BLaER1 treated with 17β-estradiol and CSF1 and Interleukin-3, amounts not matched to agents 10 nM and 100 nM (cell line): ENCODE data around the gene POU6F1.

Experiments used
- H3K27ac ChIP-seq, 11 experiments: shearing (Covaris generic); formaldehyde crosslinking; 2 replicates each; pipeline ENCODE4 v1.8.1; 2022
- H3K27me3 ChIP-seq, 11 experiments: shearing (Covaris generic); formaldehyde crosslinking; 2 replicates each; pipeline ENCODE4 v1.8.1; 2022
- H3K36me3 ChIP-seq, 11 experiments: shearing (Covaris generic); formaldehyde crosslinking; 2 replicates each; pipeline ENCODE4 v1.8.1; 2022
- H3K4me1 ChIP-seq, 10 experiments: shearing (Covaris generic); formaldehyde crosslinking; 2 replicates each; pipeline ENCODE4 v1.8.1; 2022
- H3K4me2 ChIP-seq, 11 experiments: shearing (Covaris generic); formaldehyde crosslinking; 2 replicates each; pipeline ENCODE4 v1.8.1; 2022
- H3K4me3 ChIP-seq, 10 experiments: shearing (Covaris generic); formaldehyde crosslinking; 2 replicates each; pipeline ENCODE4 v1.8.1; 2022
- H3K9ac ChIP-seq, 11 experiments: shearing (Covaris generic); formaldehyde crosslinking; 2 replicates each; pipeline ENCODE4 v1.8.1; 2022
- H3K9me3 ChIP-seq, 11 experiments: shearing (Covaris generic); formaldehyde crosslinking; replicated peaks in 1 of 11; 2 replicates each; pipeline ENCODE4 v1.8.1; 2022
- H4K20me1 ChIP-seq, 11 experiments: shearing (Covaris generic); formaldehyde crosslinking; 2 replicates each; pipeline ENCODE4 v1.8.1; 2022
- Cebpa-rat ChIP-seq, 11 experiments: shearing (Covaris generic); IDR thresholded peaks; 2 replicates each; pipeline ENCODE4 v1.8.1; 2022

The POU6F1 gene

GRCh38 chr12:51187370-51187987 lies 30.4 kb downstream of the POU6F1 start:
- H3K27ac ChIP-seq, result no peak overlapping the region
- H3K4me3 ChIP-seq, result no peak overlapping the region
- H3K9ac ChIP-seq, result no peak overlapping the region
- no peaks in the 10 kb centered on the region; a peak in 1 of 22 replicates for H3K36me3 ChIP-seq
- H3K9me3 ChIP-seq, result no peaks in the 10 kb centered on the region
- TF ChIP-seq Cebpa-rat (IDR thresholded peaks at IDR 0.05), result no peak
- H4K20me1 ChIP-seq, result no peaks in the 10 kb centered on the region
- H3K4me2 ChIP-seq, result peak overlapping the region in 9 of 11 experiments; percentile 22 to 64 (median 47); a peak in 16 of 22 replicates
- no peaks in the 10 kb centered on the region for H3K27me3 ChIP-seq
- H3K4me1 ChIP-seq, result peaks cover 15 to 24% (median 21%) of the 10 kb centered on the region in 10 experiments

GRCh38 chr12:51186465-51187085 lies 31.3 kb downstream of the POU6F1 start:
- H3K4me3 ChIP-seq, result no peak overlapping the region
- peak overlapping the region in 2 of 11 experiments; percentile 1 to 20; a peak in 2 of 22 replicates for H3K9ac ChIP-seq
- peaks cover 15 to 24% (median 21%) of the 10 kb centered on the region in 10 experiments for H3K4me1 ChIP-seq
- peak overlapping the region in 10 of 11 experiments; percentile 9 to 64 (median 42); a peak in 14 of 22 replicates for H3K4me2 ChIP-seq
- no peaks in the 10 kb centered on the region for H4K20me1 ChIP-seq
- TF ChIP-seq Cebpa-rat (IDR thresholded peaks at IDR 0.05), result no peak
- H3K27me3 ChIP-seq, result no peaks in the 10 kb centered on the region
- no peaks in the 10 kb centered on the region for H3K9me3 ChIP-seq
- peak overlapping the region in 1 of 11 experiments; percentile 30; a peak in 2 of 22 replicates for H3K27ac ChIP-seq
- H3K36me3 ChIP-seq, result no peaks in the 10 kb centered on the region; a peak in 1 of 22 replicates

- no peaks in the 10 kb centered on the region for H3K9me3 ChIP-seq
- no peak for TF ChIP-seq Cebpa-rat (IDR thresholded peaks at IDR 0.05)
- H3K4me3 ChIP-seq, result no peak overlapping the region
- no peak overlapping the region for H3K9ac ChIP-seq
- H3K4me1 ChIP-seq, result peaks cover 15 to 24% (median 21%) of the 10 kb centered on the region in 10 experiments
- no peaks in the 10 kb centered on the region for H4K20me1 ChIP-seq
- no peaks in the 10 kb centered on the region; a peak in 1 of 22 replicates for H3K36me3 ChIP-seq
- no peaks in the 10 kb centered on the region for H3K27me3 ChIP-seq
- no peak overlapping the region for H3K27ac ChIP-seq
- no peak overlapping the region for H3K4me2 ChIP-seq
Measured at GRCh38 chr12:51185171-51185717, 32.6 kb downstream of the POU6F1 start.

GRCh38 chr12:51183816-51184215 lies 34.0 kb downstream of the POU6F1 start:
- H3K9me3 ChIP-seq, result no peaks in the 10 kb centered on the region
- H3K9ac ChIP-seq, result no peak overlapping the region
- TF ChIP-seq Cebpa-rat (IDR thresholded peaks at IDR 0.05), result no peak
- H3K4me1 ChIP-seq, result peaks cover 15 to 24% (median 20%) of the 10 kb centered on the region in 10 experiments
- no peak overlapping the region for H3K4me3 ChIP-seq
- H3K27me3 ChIP-seq, result no peaks in the 10 kb centered on the region
- H3K27ac ChIP-seq, result no peak overlapping the region
- no peaks in the 10 kb centered on the region for H3K36me3 ChIP-seq
- no peaks in the 10 kb centered on the region for H4K20me1 ChIP-seq
- H3K4me2 ChIP-seq, result no peak overlapping the region

GRCh38 chr12:51183349-51183748 lies 34.5 kb downstream of the POU6F1 start:
- no peaks in the 10 kb centered on the region for H3K36me3 ChIP-seq
- no peak overlapping the region for H3K27ac ChIP-seq
- H3K4me1 ChIP-seq, result peaks cover 14 to 20% (median 17%) of the 10 kb centered on the region in 10 experiments
- no peak for TF ChIP-seq Cebpa-rat (IDR thresholded peaks at IDR 0.05)
- H3K9ac ChIP-seq, result no peak overlapping the region
- no peaks in the 10 kb centered on the region for H3K9me3 ChIP-seq
- H3K4me2 ChIP-seq, result no peak overlapping the region
- H4K20me1 ChIP-seq, result no peaks in the 10 kb centered on the region
- no peak overlapping the region for H3K4me3 ChIP-seq
- no peaks in the 10 kb centered on the region for H3K27me3 ChIP-seq

- TF ChIP-seq Cebpa-rat (IDR thresholded peaks at IDR 0.05), result no peak
- no peak overlapping the region for H3K4me3 ChIP-seq
- H4K20me1 ChIP-seq, result no peaks in the 10 kb centered on the region
- no peak overlapping the region for H3K4me2 ChIP-seq
- no peaks in the 10 kb centered on the region for H3K9me3 ChIP-seq
- H3K4me1 ChIP-seq, result peaks cover 1 to 6% (median 2%) of the 10 kb centered on the region in 10 experiments; a peak in 14 of 20 replicates
- H3K27ac ChIP-seq, result no peak overlapping the region
- H3K36me3 ChIP-seq, result no peaks in the 10 kb centered on the region
- no peak overlapping the region for H3K9ac ChIP-seq
- H3K27me3 ChIP-seq, result no peaks in the 10 kb centered on the region
Measured at GRCh38 chr12:51181558-51181957, 36.3 kb downstream of the POU6F1 start.

- Histone ChIP-seq H3K4me2 (no peak overlapping the region), H4K20me1 (no peaks in the 10 kb centered on the region), H3K36me3 (no peaks in the 10 kb centered on the region), H3K4me1 (peaks cover 0 to 17% (median under 1%) of the 10 kb centered on the region in 10 experiments; a peak in 8 of 20 replicates), H3K9me3 (peaks cover 2 to 6% (median 5%) of the 10 kb centered on the region in 11 experiments; a peak in 19 of 22 replicates), H3K9ac (no peak overlapping the region), H3K4me3 (no peak overlapping the region), H3K27me3 (peaks cover 4 to 7% (median 6%) of the 10 kb centered on the region in 11 experiments), H3K27ac (no peak overlapping the region)
- no peak for TF ChIP-seq Cebpa-rat (IDR thresholded peaks at IDR 0.05)
Measured at GRCh38 chr12:51177897-51178296, 40.0 kb downstream of the POU6F1 start.

- Histone ChIP-seq H3K4me2 (peak overlapping the region in 3 of 11 experiments; percentile 33 to 61 (median 58); a peak in 3 of 22 replicates), H4K20me1 (no peaks in the 10 kb centered on the region), H3K9ac (no peak overlapping the region), H3K4me3 (no peak overlapping the region), H3K27ac (peak overlapping the region in 1 of 11 experiments; percentile 46; a peak in 2 of 22 replicates), H3K27me3 (peaks cover 16 to 27% (median 25%) of the 10 kb centered on the region in 11 experiments), H3K4me1 (peaks cover 0 to 29% (median 3%) of the 10 kb centered on the region in 10 experiments; a peak in 8 of 20 replicates), H3K36me3 (no peaks in the 10 kb centered on the region), H3K9me3 (peaks cover 4 to 18% (median 16%) of the 10 kb centered on the region in 11 experiments; a peak in 20 of 22 replicates)
- no peak for TF ChIP-seq Cebpa-rat (IDR thresholded peaks at IDR 0.05)
Measured at GRCh38 chr12:51174501-51174900, 43.4 kb downstream of the POU6F1 start.
